SH-SY5Y (cell line): ENCODE results near the gene PVALB.

Experiments used
- GATA2 ChIP-seq: IDR thresholded peaks from 2 replicates; pipeline ENCODE4 v1.6.1; 2011; ENCODE audit warnings: mild to moderate bottlenecking, low read depth, low read length
- GATA3 ChIP-seq: IDR thresholded peaks from 2 replicates; pipeline ENCODE4 v1.6.1; 2011; ENCODE audit warnings: low read depth, mild to moderate bottlenecking, low read length, moderate library complexity

GRCh38 chr22:36855478-36855877, 38.6 kb upstream of the PVALB start:
- TF ChIP-seq GATA2 (no peak), GATA3 (no peak)
